ENCODE results near the gene PKD2L2. TPM values are rescaled to one million over a fixed set of nuclear protein-coding genes. Genes with fewer than 3 reads are reported as not detected.

The PKD2L2 gene
- total RNA-seq, 4 donors from 2014 or later: not detected

- H3K27me3 ChIP-seq: no peaks in the 10 kb centered on the region
- no peaks in the 10 kb centered on the region for H3K9me3 ChIP-seq
- intact Hi-C loops (cut with DNase I): no loop called here
- H3K36me3 ChIP-seq: no peaks in the 10 kb centered on the region
- H3K27ac ChIP-seq: no peak overlapping the region
- no peak overlapping the region for H3K4me3 ChIP-seq (replicated peaks in 1 of 3)
- no peak for DNase-seq
- no peak for TF ChIP-seq POLR2A (IDR thresholded peaks at IDR 0.05)
- TF ChIP-seq, protein P1, sequence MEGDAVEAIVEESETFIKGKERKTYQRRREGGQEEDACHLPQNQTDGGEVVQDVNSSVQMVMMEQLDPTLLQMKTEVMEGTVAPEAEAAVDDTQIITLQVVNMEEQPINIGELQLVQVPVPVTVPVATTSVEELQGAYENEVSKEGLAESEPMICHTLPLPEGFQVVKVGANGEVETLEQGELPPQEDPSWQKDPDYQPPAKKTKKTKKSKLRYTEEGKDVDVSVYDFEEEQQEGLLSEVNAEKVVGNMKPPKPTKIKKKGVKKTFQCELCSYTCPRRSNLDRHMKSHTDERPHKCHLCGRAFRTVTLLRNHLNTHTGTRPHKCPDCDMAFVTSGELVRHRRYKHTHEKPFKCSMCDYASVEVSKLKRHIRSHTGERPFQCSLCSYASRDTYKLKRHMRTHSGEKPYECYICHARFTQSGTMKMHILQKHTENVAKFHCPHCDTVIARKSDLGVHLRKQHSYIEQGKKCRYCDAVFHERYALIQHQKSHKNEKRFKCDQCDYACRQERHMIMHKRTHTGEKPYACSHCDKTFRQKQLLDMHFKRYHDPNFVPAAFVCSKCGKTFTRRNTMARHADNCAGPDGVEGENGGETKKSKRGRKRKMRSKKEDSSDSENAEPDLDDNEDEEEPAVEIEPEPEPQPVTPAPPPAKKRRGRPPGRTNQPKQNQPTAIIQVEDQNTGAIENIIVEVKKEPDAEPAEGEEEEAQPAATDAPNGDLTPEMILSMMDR (IDR thresholded peaks at IDR 0.05): no peak
- no peaks in the 10 kb centered on the region for H3K4me1 ChIP-seq
These were observed 13.2 kb upstream of the PKD2L2 start for GRCh38 chr5:137876101-137876500.

GRCh38 chr5:137880313-137880712 lies 8.9 kb upstream of the PKD2L2 start:
- intact Hi-C loops (cut with DNase I): no loop called here
- no peak for TF ChIP-seq POLR2A (IDR thresholded peaks at IDR 0.05)
- TF ChIP-seq, protein P1 (IDR thresholded peaks at IDR 0.05): no peak
- Histone ChIP-seq H3K4me3 (replicated peaks in 1 of 3) (no peak overlapping the region), H3K36me3 (no peaks in the 10 kb centered on the region), H3K9me3 (no peaks in the 10 kb centered on the region), H3K27me3 (no peaks in the 10 kb centered on the region), H3K4me1 (no peaks in the 10 kb centered on the region), H3K27ac (no peak overlapping the region)
- DNase-seq: no peak
- 71 to 91% methylated on average over 1 of the region's 1 CpG for WGBS, 2 donors

GRCh38 chr5:137887831-137888230 lies 1.4 kb upstream of the PKD2L2 start:
- peaks cover 0 to 3% of the 10 kb centered on the region in 2 donors for H3K4me1 ChIP-seq
- 88 to 91% methylated on average over 2 of the region's 2 CpGs for WGBS, 2 donors
- no peak for DNase-seq
- H3K27me3 ChIP-seq: no peaks in the 10 kb centered on the region
- TF ChIP-seq POLR2A (IDR thresholded peaks at IDR 0.05): no peak
- TF ChIP-seq, protein P1 (IDR thresholded peaks at IDR 0.05): no peak
- no peaks in the 10 kb centered on the region for H3K36me3 ChIP-seq
- H3K4me3 ChIP-seq (replicated peaks in 1 of 3): no peak overlapping the region
- intact Hi-C loops (cut with DNase I): no loop called here
- no peak overlapping the region for H3K27ac ChIP-seq
- H3K9me3 ChIP-seq: no peaks in the 10 kb centered on the region

DNA sequence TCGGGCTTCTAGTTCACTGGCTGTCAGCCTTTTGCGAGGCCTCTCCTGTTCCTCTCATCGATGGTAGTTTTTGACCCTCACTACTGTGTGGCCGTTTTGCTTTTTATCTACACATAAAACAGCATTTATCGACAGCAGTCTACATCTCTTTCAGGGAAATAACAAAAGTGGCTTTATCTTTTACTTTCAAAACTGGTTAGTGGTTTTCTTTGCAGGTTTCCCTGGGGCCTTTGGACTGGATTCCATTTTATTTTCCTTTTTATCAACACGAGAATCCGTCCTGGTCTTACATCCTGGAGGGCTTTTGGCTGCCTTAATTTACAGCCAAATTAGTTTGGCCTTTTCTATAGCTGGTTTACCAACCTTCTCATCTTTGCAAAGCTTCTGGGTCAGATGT lies 793 bp upstream of the PKD2L2 start:
- WGBS, 2 donors: 77 to 80% methylated on average over 7 of the region's 7 CpGs
- Histone ChIP-seq H3K9me3 (no peaks in the 10 kb centered on the region), H3K4me3 (replicated peaks in 1 of 3) (no peak overlapping the region), H3K27me3 (no peaks in the 10 kb centered on the region), H3K27ac (peak overlapping the region in 1 of 3 donors; percentile 48), H3K4me1 (peaks cover 0 to 3% of the 10 kb centered on the region in 2 donors), H3K36me3 (no peaks in the 10 kb centered on the region)
- no peak for DNase-seq
- intact Hi-C loops (cut with DNase I): no loop called here
- TF ChIP-seq, protein P1 (IDR thresholded peaks at IDR 0.05): no peak
- no peak for TF ChIP-seq POLR2A (IDR thresholded peaks at IDR 0.05)

GRCh38 chr5:137890845-137891244 lies 1.6 kb downstream of the PKD2L2 start:
- Histone ChIP-seq H3K9me3 (no peaks in the 10 kb centered on the region), H3K4me1 (peaks cover 0 to 3% of the 10 kb centered on the region in 2 donors), H3K27ac (no peak overlapping the region), H3K36me3 (no peaks in the 10 kb centered on the region), H3K27me3 (no peaks in the 10 kb centered on the region), H3K4me3 (replicated peaks in 1 of 3) (no peak overlapping the region)
- intact Hi-C loops (cut with DNase I): no loop called here
- DNase-seq: no peak
- TF ChIP-seq, protein P1 (IDR thresholded peaks at IDR 0.05): no peak
- no peak for TF ChIP-seq POLR2A (IDR thresholded peaks at IDR 0.05)
- WGBS, 2 donors: 77 to 90% methylated on average over 1 of the region's 1 CpG

All from thyroid gland (tissue), 4 donors.